WI38 (cell line): ENCODE data around the gene C4BPB.
"Not testable (repeated sequence)": the region's sequence is repeated elsewhere in the genome, so short reads cannot be mapped to it uniquely, and the experiment has no call there.

ENCODE experiments used
- H3K4me3 ChIP-seq: 2 replicates; pipeline ENCODE4 v1.5.1; 2011; ENCODE audit warnings: low read depth, mild to moderate bottlenecking, control low read depth, low read length
- CTCF ChIP-seq: IDR thresholded peaks from 2 replicates; pipeline ENCODE4 v1.5.1; 2012; ENCODE audit warnings: low read depth, mild to moderate bottlenecking, control low read depth, low read length

C4BPB gene

GRCh38 chr1:207088701-207089626 is at the start of gene C4BPB:
C4BPB (plus strand) TSS chr1:207088860; CDS start chr1:207089532, 672 bp downstream.
- H3K4me3 ChIP-seq, result no peak within 1 kb of the TSS
- no peak for TF ChIP-seq CTCF

- TF ChIP-seq CTCF, result no peak
- no peak overlapping the region for H3K4me3 ChIP-seq
Measured at GRCh38 chr1:207039380-207040180, 49.1 kb upstream of the C4BPB start.

- TF ChIP-seq CTCF, result no peak
- no peak overlapping the region for H3K4me3 ChIP-seq
Measured at GRCh38 chr1:207040181-207040533, 48.5 kb upstream of the C4BPB start.

GRCh38 chr1:207041397-207041796 is 47.3 kb upstream of the C4BPB start:
- not testable (repeated sequence) for H3K4me3 ChIP-seq

- H3K4me3 ChIP-seq, result no peak overlapping the region
- no peak for TF ChIP-seq CTCF
Measured at GRCh38 chr1:207045453-207045852, 43.2 kb upstream of the C4BPB start.

- no peak for TF ChIP-seq CTCF
- H3K4me3 ChIP-seq, result no peak overlapping the region
Measured at GRCh38 chr1:207047505-207047904, 41.2 kb upstream of the C4BPB start.

GRCh38 chr1:207048041-207048440 is 40.6 kb upstream of the C4BPB start:
- H3K4me3 ChIP-seq, result no peak overlapping the region
- TF ChIP-seq CTCF, result no peak
